K562 (cell line): ENCODE measurements around the gene ZNF552. TPM values are rescaled to one million over a fixed set of nuclear protein-coding genes. Genes with fewer than 3 reads are reported as not detected.
A peak's percentile ranks its signal among the peaks of the same experiment; 100 is the strongest.

Experiments used
- ATAC-seq: fragments of 200-7000 bp; cut with Tn5 transposase; 3 replicates; pipeline ENCODE4 v1.9.1; 2020; ENCODE audit warnings: moderate library complexity
- Bru-seq: library from RNA; stranded (reverse); fragments of 400-500 nt; gene quantifications from one replicate; lab custom pipeline; 2021; lab: Mats Ljungman, UMichigan
- BruChase-seq, 2 experiments: library from RNA; stranded (reverse); fragments of 400-500 nt; gene quantifications; one replicate each; lab custom pipeline; 2021; lab: Mats Ljungman, UMichigan
- BruUV-seq: library from RNA; stranded (reverse); fragments of 400-500 nt; replicated peaks from 2 replicates; lab custom pipeline; 2021; lab: Mats Ljungman, UMichigan
- CTCF ChIA-PET: fragments of 300-600 bp; formaldehyde crosslinking; extraction: SDS; loops from one replicate; lab custom pipeline; 2021; ENCODE audit warnings: low intra/inter-chr PET ratio; lab: Yijun Ruan, JAX
- POLR2A ChIA-PET: fragments of 300-600, 350-650 bp; sonication (Branson Sonifier 250); formaldehyde crosslinking; extraction: SDS; loops from one replicate; lab custom pipeline; 2021; ENCODE audit warnings: antibody characterized with exemption, inconsistent platforms; lab: Yijun Ruan, JAX
- DNase-seq, 4 experiments: peaks; one replicate each; pipeline versions ENCODE4 v3.0.0 to v3.0.0-alpha.2; 2011 to 2018; ENCODE audit warnings: low spot score in 3 of 4, mixed read lengths in 3 of 4; ENCODE audit errors: extremely low read depth in 1 of 4
- FAIRE-seq: peaks from 2 replicates; lab custom pipeline; 2011; peaks lifted over from hg19 to GRCh38; lab: Jason Lieb, UNC
- H2AFZ ChIP-seq: 2 replicates; pipeline ENCODE4 v1.6.0; 2011; ENCODE audit warnings: low read depth, low read length, control low read depth, inconsistent platforms
- H3K27ac ChIP-seq: fragments of 200-600 bp; 3 replicates; pipeline ENCODE4 v1.8.0; 2011; ENCODE audit warnings: low read depth, mild to moderate bottlenecking, control low read depth, inconsistent platforms, low read length, moderate library complexity, mixed read lengths; ENCODE audit errors: extremely low read depth
- H3K27me3 ChIP-seq, 2 experiments: fragments of 300-600 bp in 1 of 2; 2 replicates in 1 of 2; 3 replicates in 1 of 2; pipeline versions ENCODE4 v1.6.0 to v1.8.0; 2011; ENCODE audit warnings: inconsistent platforms in 2 of 2, low read length in 2 of 2, mild to moderate bottlenecking in 1 of 2, mixed read lengths in 1 of 2, moderate library complexity in 1 of 2; ENCODE audit not compliant: control insufficient read depth in 2 of 2, insufficient read depth in 2 of 2
- H3K36me3 ChIP-seq: fragments of 300-600 bp; 3 replicates; pipeline ENCODE4 v1.8.0; 2011; ENCODE audit warnings: mild to moderate bottlenecking, low read length, inconsistent platforms; ENCODE audit not compliant: control insufficient read depth, insufficient read depth
- H3K4me1 ChIP-seq, 2 experiments: fragments of 200-600 bp in 1 of 2; replicated peaks in 1 of 2; 2 replicates in 1 of 2; 3 replicates in 1 of 2; pipeline versions ENCODE4 v1.5.1 to v1.8.0; 2011; ENCODE audit warnings: inconsistent platforms in 2 of 2, low read length in 2 of 2, mild to moderate bottlenecking in 1 of 2, mixed read lengths in 1 of 2, moderate library complexity in 1 of 2; ENCODE audit not compliant: control insufficient read depth in 2 of 2, insufficient read depth in 2 of 2
- H3K4me2 ChIP-seq: 2 replicates; pipeline ENCODE4 v1.6.1; 2011; ENCODE audit warnings: low read length, control low read depth, inconsistent platforms, mixed read lengths; ENCODE audit not compliant: insufficient read depth
- H3K4me3 ChIP-seq: fragments of 200-600 bp; sonication (generic), shearing (Covaris generic); 2 replicates; pipeline ENCODE4 v1.5.1; 2016; ENCODE audit warnings: control low read depth, inconsistent platforms
- H3K79me2 ChIP-seq: fragments of 200-600 bp; 3 replicates; pipeline ENCODE4 v1.8.0; 2011; ENCODE audit warnings: low read length, inconsistent platforms; ENCODE audit not compliant: control insufficient read depth, insufficient read depth
- H3K9ac ChIP-seq, 2 experiments: 2 replicates each; pipeline versions ENCODE4 v1.6.0 to v1.6.1; 2011; ENCODE audit warnings: low read depth in 2 of 2, low read length in 2 of 2, control low read depth in 1 of 2, inconsistent platforms in 1 of 2, mild to moderate bottlenecking in 1 of 2, mixed read lengths in 1 of 2; ENCODE audit not compliant: insufficient read depth in 1 of 2
- H3K9me1 ChIP-seq: one replicate; pipeline ENCODE4 v1.6.0; 2011; ENCODE audit warnings: inconsistent platforms, mild to moderate bottlenecking, low read length, moderate library complexity; ENCODE audit not compliant: control insufficient read depth, insufficient read depth
- H3K9me3 ChIP-seq: replicated peaks from 2 replicates; pipeline ENCODE4 v1.5.1; 2011; ENCODE audit warnings: low read depth, low read length, inconsistent platforms; ENCODE audit not compliant: control insufficient read depth, insufficient read depth
- H4K20me1 ChIP-seq: replicated peaks from 2 replicates; pipeline ENCODE4 v1.6.1; 2011; ENCODE audit warnings: low read length, inconsistent platforms, mixed read lengths; ENCODE audit not compliant: control insufficient read depth, insufficient read depth
- BCL6 ChIP-seq: fragments of 250-450 bp; sonication (Bioruptor Pico); IDR thresholded peaks from 2 replicates; pipeline ENCODE4 v1.4.0; 2020
- MTA3 ChIP-seq: fragments of 450-650 bp; formaldehyde crosslinking; IDR thresholded peaks from 2 replicates; pipeline ENCODE4 v1.6.1; 2017; ENCODE audit warnings: mild to moderate bottlenecking, borderline replicate concordance
- PATZ1 ChIP-seq: fragments of 250-450 bp; sonication (Bioruptor Pico); IDR thresholded peaks from 2 replicates; pipeline ENCODE4 v1.5.0; 2020; ENCODE audit warnings: mild to moderate bottlenecking, borderline replicate concordance
- PRDM10 ChIP-seq: fragments of 450-650 bp; IDR thresholded peaks from 2 replicates; pipeline ENCODE4 v1.6.1; 2018; ENCODE audit not compliant: partially characterized antibody
- SP2 ChIP-seq: IDR thresholded peaks from 2 replicates; pipeline ENCODE4 v1.6.1; 2011; ENCODE audit warnings: mild to moderate bottlenecking, low read depth, low read length, moderate library complexity; ENCODE audit not compliant: poor library complexity, severe bottlenecking; ENCODE audit errors: extremely low read depth
- ZBTB33 ChIP-seq: sonication (generic); formaldehyde crosslinking; IDR thresholded peaks from 2 replicates; pipeline ENCODE4 v1.8.1; 2023; ENCODE audit warnings: mild to moderate bottlenecking, missing genetic modification reagents
- ZNF695 ChIP-seq: fragments of 450-650 bp; formaldehyde crosslinking; IDR thresholded peaks from 2 replicates; pipeline ENCODE4 v1.4.0; 2020; ENCODE audit warnings: mild to moderate bottlenecking, moderate library complexity
- WGBS: fragments of 100-300 bp; shearing (Covaris generic); methylation state at CpG from one replicate; pipeline ENCODE4 v1.1.6; 2016; ENCODE audit warnings: low coverage, mixed read lengths; ENCODE audit not compliant: insufficient coverage; ENCODE audit errors: missing lambda C conversion rate; 5-methylcytosine and 5-hydroxymethylcytosine counted together
- in situ Hi-C: fragments of 300-500 bp; cut with MboI; formaldehyde crosslinking; loops from 4 replicates; pipeline ENCODE4 v1.15.0; 2018; ENCODE audit warnings: inconsistent platforms, mixed read lengths
- intact Hi-C: fragments of 100-400 bp; cut with micrococcal nuclease; formaldehyde crosslinking; loops from 2 replicates; pipeline ENCODE4 v1.14.2; 2022
- long read RNA-seq, 3 experiments: library from polyadenylated mRNA in 2 of 3; library from RNA in 1 of 3; unstranded in 2 of 3; stranded (forward) in 1 of 3; transcript quantifications; one replicate each; pipeline ENCODE4 v2.0.0, GENCODE V29; 2019 to 2022
- polyA minus RNA-seq, 3 experiments: library from RNA; depleted of rRNA, polyadenylated mRNA; stranded (reverse); fragments of >200 nt; gene quantifications; 2 replicates each; pipeline ENCODE4 v1.2.3, GENCODE V29; 2011
- polyA plus RNA-seq, 8 experiments: library from polyadenylated mRNA; depleted of rRNA in 4 of 8; stranded (reverse) in 5 of 8; unstranded in 3 of 8; fragments of >200 nt; fragmentation: Nextera tagmentation in 2 of 8; fragmentation: Illumina TruSeq in 1 of 8; extraction: Ambion mirVana in 2 of 8; extraction: Trizol in 1 of 8; gene quantifications; 2 replicates each; pipeline versions ENCODE4 v1.2.1 to v1.2.3, GENCODE V29; 2011 to 2014; ENCODE audit warnings: inconsistent platforms in 1 of 8, missing spikeins in 1 of 8
- total RNA-seq, 7 experiments: library from RNA; depleted of rRNA in 6 of 7; stranded (reverse); fragments of >200 nt in 6 of 7; fragmentation: Illumina TruSeq in 2 of 7; extraction: Trizol in 2 of 7; gene quantifications; 2 replicates each; pipeline versions ENCODE4 v1.2.1 to v1.2.3, GENCODE V29; 2011 to 2021; ENCODE audit warnings: low replicate concordance in 1 of 7

The ZNF552 gene
- 30.9 and 41.2 TPM in 2 replicates for total RNA-seq (2011; cell fraction: chromatin; rRNA removed; ENCODE audit: low replicate concordance)
- total RNA-seq (2011; cell fraction: nucleolus; rRNA removed): 27.5 and 37.2 TPM in 2 replicates
- total RNA-seq (2011; cell fraction: nucleoplasm; rRNA removed): 32.6 and 36.0 TPM in 2 replicates
- total RNA-seq (2014; rRNA removed) (7.3 and 8.1 TPM in 2 replicates), total RNA-seq (2014; rRNA removed; fragmentation: Illumina TruSeq; extraction: Trizol) (11.4 and 13.2 TPM in 2 replicates), total RNA-seq (2015; rRNA removed; fragmentation: Illumina TruSeq; extraction: Trizol) (12.4 and 13.3 TPM in 2 replicates), total RNA-seq (2021) (7.1 and 7.2 TPM in 2 replicates), polyA plus RNA-seq (2011; rRNA removed) (6.7 and 8.9 TPM in 2 replicates), polyA plus RNA-seq (2014; fragmentation: Illumina TruSeq; extraction: Trizol) (9.8 and 11.2 TPM in 2 replicates), polyA plus RNA-seq (2014; fragmentation: Nextera tagmentation; extraction: Ambion mirVana) (1 to 10 TPM; 4.4 to 8.5 TPM), polyA plus RNA-seq (2014; rRNA removed) (8.1 and 8.5 TPM in 2 replicates), polyA minus RNA-seq (2011; rRNA and poly(A)+ RNA removed) (10.5 and 11.7 TPM in 2 replicates), Bru-seq, nascent RNA (percentile 78 among the genes with signal in this experiment), BruChase-seq, experiment 1, labeled RNA remaining after a 2-hour chase (percentile 75 among the genes with signal in this experiment), BruChase-seq, experiment 2, labeled RNA remaining after a 6-hour chase (percentile 70 among the genes with signal in this experiment)
- polyA plus RNA-seq (2011; cell fraction: cytosol; rRNA removed): 3.9 and 7.4 TPM in 2 replicates
- 11.1 and 14.8 TPM in 2 replicates for polyA plus RNA-seq (2011; cell fraction: nucleus; rRNA removed)
- 5.9 and 6.0 TPM in 2 replicates for polyA plus RNA-seq (2012)
- 2.8 and 4.8 TPM in 2 replicates for polyA minus RNA-seq (2011; cell fraction: cytosol; rRNA and poly(A)+ RNA removed)
- 12.3 and 16.7 TPM in 2 replicates for polyA minus RNA-seq (2011; cell fraction: nucleus; rRNA and poly(A)+ RNA removed)
- long read RNA-seq, experiment 1, transcript ZNF552-201 (3 exons, 2,352 nt): major isoform, 6 of 18 reads
- long read RNA-seq, experiment 1, partial matches to known transcripts: 2 of 18 reads
- long read RNA-seq, experiment 1, other reads (novel, unspliced or antisense): 8 of 18 reads
- long read RNA-seq, experiment 2, partial matches to known transcripts: 0 of 9 reads
- long read RNA-seq, experiment 2, other reads (novel, unspliced or antisense): 8 of 9 reads
- long read RNA-seq, experiment 3, partial matches to known transcripts: 1 of 3 reads
- long read RNA-seq, experiment 3, other reads (novel, unspliced or antisense): 0 of 3 reads

GRCh38 chr19:57814505-57815246, at the start of gene ZNF552:
ZNF552 (minus strand) TSS chr19:57814913; CDS start chr19:57814743, 170 bp downstream.
- WGBS: 1% methylated on average over 41 of the region's 50 CpGs
- CTCF ChIA-PET: no interaction called here
- peak within 1 kb of the TSS; percentile 60 for H3K4me3 ChIP-seq
- no peaks in the 10 kb centered on the region for H4K20me1 ChIP-seq
- in situ Hi-C loops: no loop called here
- peak within 1 kb of the TSS; percentile 80 for H3K4me2 ChIP-seq
- FAIRE-seq (peak; percentile 92), ATAC-seq (peak; percentile 90), DNase-seq (peak; percentile 79 to 92 (median 83))
- H2AFZ ChIP-seq: peak within 1 kb of the TSS; percentile 86
- POLR2A ChIA-PET: interaction anchor here (0.8 to 0.9 kb wide), 2 partner anchors 14 to 182 kb away, joined by 3 read pairs; partner anchors contain the start of gene ZNF211
- H3K27me3 ChIP-seq: no peaks in the 10 kb centered on the region
- no peaks in the 10 kb centered on the region for H3K9me3 ChIP-seq
- TSS peak; percentile 68 for BruUV-seq
- intact Hi-C loops: no loop called here
- H3K27ac ChIP-seq: peak within 1 kb of the TSS; percentile 69
- peaks cover 7 to 19% of the 10 kb centered on the region in 2 experiments; a peak in 4 of 5 replicates for H3K4me1 ChIP-seq
- H3K9me1 ChIP-seq: peaks cover 2% of the 10 kb centered on the region
- peaks cover 25% of the 10 kb centered on the region for H3K36me3 ChIP-seq
- H3K9ac ChIP-seq: peak within 1 kb of the TSS; percentile 80 to 89
- peaks cover 30% of the 10 kb centered on the region for H3K79me2 ChIP-seq
- TF ChIP-seq MTA3 (peak; percentile 55; the same call in 1 of the 2 replicates), PRDM10 (peak; percentile 99), ZNF695 (CRISPR knock-in tag) (no peak), BCL6 (no peak), PATZ1 (CRISPR knock-in tag) (no peak), SP2 (peak; percentile 72), ZBTB33 (CRISPR knock-in tag) (0 out of 2 replicates have a peak, but pooled peaks have one; percentile 13)
